ENCODE measurements around the gene KRT4. TPM values are rescaled to one million over a fixed set of nuclear protein-coding genes. Genes with fewer than 3 reads are reported as not detected.

KRT4 gene
- total RNA-seq, 1 experiment from 2014 or later, result not detected

- Histone ChIP-seq H3K4me3 (ENCODE audit: low read length) (no peak overlapping the region), H3K36me3 (ENCODE audit: insufficient read depth, low read length) (no peaks in the 10 kb centered on the region), H4K20me1 (ENCODE audit: insufficient read depth, low read depth, low read length) (no peaks in the 10 kb centered on the region), H3K9me2 (replicated peaks; ENCODE audit: insufficient read depth, low read length) (no peaks in the 10 kb centered on the region), H3K27ac (ENCODE audit: low read length) (no peak overlapping the region), H3K9ac (ENCODE audit: low read length) (no peak overlapping the region), H3K79me2 (ENCODE audit: low read length) (no peaks in the 10 kb centered on the region), H3K4me2 (ENCODE audit: low read depth, low read length, poor library complexity, severe bottlenecking) (no peak overlapping the region), H3K9me3 (ENCODE audit: low read length) (no peaks in the 10 kb centered on the region), H2AFZ (ENCODE audit: low read length) (no peak overlapping the region), H3K4me1 (ENCODE audit: low read length) (no peaks in the 10 kb centered on the region), H3K27me3 (ENCODE audit: low read length) (no peaks in the 10 kb centered on the region)
- DNase-seq, result no peak
Observed at GRCh38 chr12:52821071-52821730, 7.3 kb upstream of the KRT4 start.

- H3K4me2 ChIP-seq (ENCODE audit: low read depth, low read length, poor library complexity, severe bottlenecking), result no peak overlapping the region
- no peaks in the 10 kb centered on the region for H3K36me3 ChIP-seq (ENCODE audit: insufficient read depth, low read length)
- H3K4me1 ChIP-seq (ENCODE audit: low read length), result no peaks in the 10 kb centered on the region
- H3K27ac ChIP-seq (ENCODE audit: low read length), result no peak overlapping the region
- no peaks in the 10 kb centered on the region for H3K79me2 ChIP-seq (ENCODE audit: low read length)
- no peak overlapping the region for H3K9ac ChIP-seq (ENCODE audit: low read length)
- no peak overlapping the region for H3K4me3 ChIP-seq (ENCODE audit: low read length)
- no peak overlapping the region for H2AFZ ChIP-seq (ENCODE audit: low read length)
- DNase-seq, result no peak
- H3K9me3 ChIP-seq (ENCODE audit: low read length), result no peaks in the 10 kb centered on the region
- H3K9me2 ChIP-seq (replicated peaks; ENCODE audit: insufficient read depth, low read length), result no peaks in the 10 kb centered on the region
- H4K20me1 ChIP-seq (ENCODE audit: insufficient read depth, low read depth, low read length), result no peaks in the 10 kb centered on the region
- no peaks in the 10 kb centered on the region for H3K27me3 ChIP-seq (ENCODE audit: low read length)
Observed at GRCh38 chr12:52820521-52820920, 6.6 kb upstream of the KRT4 start.

GRCh38 chr12:52819731-52820510, 6.0 kb upstream of the KRT4 start:
- H3K27ac ChIP-seq (ENCODE audit: low read length), result no peak overlapping the region
- DNase-seq, result no peak
- no peaks in the 10 kb centered on the region for H3K4me1 ChIP-seq (ENCODE audit: low read length)
- H3K36me3 ChIP-seq (ENCODE audit: insufficient read depth, low read length), result no peaks in the 10 kb centered on the region
- no peak overlapping the region for H2AFZ ChIP-seq (ENCODE audit: low read length)
- no peak overlapping the region for H3K9ac ChIP-seq (ENCODE audit: low read length)
- no peaks in the 10 kb centered on the region for H3K9me3 ChIP-seq (ENCODE audit: low read length)
- no peaks in the 10 kb centered on the region for H3K79me2 ChIP-seq (ENCODE audit: low read length)
- H3K4me2 ChIP-seq (ENCODE audit: low read depth, low read length, poor library complexity, severe bottlenecking), result no peak overlapping the region
- no peaks in the 10 kb centered on the region for H3K9me2 ChIP-seq (replicated peaks; ENCODE audit: insufficient read depth, low read length)
- H4K20me1 ChIP-seq (ENCODE audit: insufficient read depth, low read depth, low read length), result no peaks in the 10 kb centered on the region
- no peaks in the 10 kb centered on the region for H3K27me3 ChIP-seq (ENCODE audit: low read length)
- H3K4me3 ChIP-seq (ENCODE audit: low read length), result no peak overlapping the region

GRCh38 chr12:52818887-52819420, 5.0 kb upstream of the KRT4 start:
- Histone ChIP-seq H2AFZ (ENCODE audit: low read length) (no peak overlapping the region), H3K36me3 (ENCODE audit: insufficient read depth, low read length) (no peaks in the 10 kb centered on the region), H3K9ac (ENCODE audit: low read length) (no peak overlapping the region), H3K4me2 (ENCODE audit: low read depth, low read length, poor library complexity, severe bottlenecking) (no peak overlapping the region), H3K9me3 (ENCODE audit: low read length) (no peaks in the 10 kb centered on the region), H3K79me2 (ENCODE audit: low read length) (no peaks in the 10 kb centered on the region), H3K4me3 (ENCODE audit: low read length) (no peak overlapping the region), H3K9me2 (replicated peaks; ENCODE audit: insufficient read depth, low read length) (no peaks in the 10 kb centered on the region), H4K20me1 (ENCODE audit: insufficient read depth, low read depth, low read length) (no peaks in the 10 kb centered on the region), H3K27ac (ENCODE audit: low read length) (no peak overlapping the region), H3K27me3 (ENCODE audit: low read length) (no peaks in the 10 kb centered on the region), H3K4me1 (ENCODE audit: low read length) (no peaks in the 10 kb centered on the region)
- no peak for DNase-seq

- Histone ChIP-seq H3K9me3 (ENCODE audit: low read length) (no peaks in the 10 kb centered on the region), H3K79me2 (ENCODE audit: low read length) (no peaks in the 10 kb centered on the region), H2AFZ (ENCODE audit: low read length) (no peak overlapping the region), H3K36me3 (ENCODE audit: insufficient read depth, low read length) (no peaks in the 10 kb centered on the region), H3K9ac (ENCODE audit: low read length) (no peak overlapping the region), H3K27me3 (ENCODE audit: low read length) (no peaks in the 10 kb centered on the region), H3K27ac (ENCODE audit: low read length) (no peak overlapping the region), H3K4me1 (ENCODE audit: low read length) (no peaks in the 10 kb centered on the region; the same call in 1 of the 2 replicates), H3K4me3 (ENCODE audit: low read length) (no peak overlapping the region), H3K9me2 (replicated peaks; ENCODE audit: insufficient read depth, low read length) (no peaks in the 10 kb centered on the region), H3K4me2 (ENCODE audit: low read depth, low read length, poor library complexity, severe bottlenecking) (no peak overlapping the region), H4K20me1 (ENCODE audit: insufficient read depth, low read depth, low read length) (no peaks in the 10 kb centered on the region)
- DNase-seq, result no peak
Observed at GRCh38 chr12:52818388-52818787, 4.5 kb upstream of the KRT4 start.

GRCh38 chr12:52817699-52818238, 3.9 kb upstream of the KRT4 start:
- Histone ChIP-seq H3K27me3 (ENCODE audit: low read length) (no peaks in the 10 kb centered on the region), H4K20me1 (ENCODE audit: insufficient read depth, low read depth, low read length) (no peaks in the 10 kb centered on the region), H3K4me1 (ENCODE audit: low read length) (peaks cover 6% of the 10 kb centered on the region), H3K36me3 (ENCODE audit: insufficient read depth, low read length) (no peaks in the 10 kb centered on the region), H2AFZ (ENCODE audit: low read length) (no peak overlapping the region), H3K4me2 (ENCODE audit: low read depth, low read length, poor library complexity, severe bottlenecking) (no peak overlapping the region), H3K9me3 (ENCODE audit: low read length) (no peaks in the 10 kb centered on the region), H3K9me2 (replicated peaks; ENCODE audit: insufficient read depth, low read length) (no peaks in the 10 kb centered on the region), H3K27ac (ENCODE audit: low read length) (no peak overlapping the region), H3K79me2 (ENCODE audit: low read length) (no peaks in the 10 kb centered on the region), H3K9ac (ENCODE audit: low read length) (no peak overlapping the region), H3K4me3 (ENCODE audit: low read length) (no peak overlapping the region)
- no peak for DNase-seq

GRCh38 chr12:52817003-52817698, 3.2 kb upstream of the KRT4 start:
- H3K27ac ChIP-seq (ENCODE audit: low read length), result no peak overlapping the region
- no peak overlapping the region for H3K9ac ChIP-seq (ENCODE audit: low read length)
- no peaks in the 10 kb centered on the region for H3K79me2 ChIP-seq (ENCODE audit: low read length)
- no peaks in the 10 kb centered on the region for H3K36me3 ChIP-seq (ENCODE audit: insufficient read depth, low read length)
- H2AFZ ChIP-seq (ENCODE audit: low read length), result no peak overlapping the region
- H3K4me1 ChIP-seq (ENCODE audit: low read length), result peaks cover 11% of the 10 kb centered on the region
- no peak overlapping the region for H3K4me3 ChIP-seq (ENCODE audit: low read length)
- no peaks in the 10 kb centered on the region for H3K9me3 ChIP-seq (ENCODE audit: low read length)
- H3K9me2 ChIP-seq (replicated peaks; ENCODE audit: insufficient read depth, low read length), result no peaks in the 10 kb centered on the region
- DNase-seq, result no peak
- no peaks in the 10 kb centered on the region for H3K27me3 ChIP-seq (ENCODE audit: low read length)
- no peaks in the 10 kb centered on the region for H4K20me1 ChIP-seq (ENCODE audit: insufficient read depth, low read depth, low read length)
- H3K4me2 ChIP-seq (ENCODE audit: low read depth, low read length, poor library complexity, severe bottlenecking), result no peak overlapping the region

Measured in Karpas-422 (cell line).